ENCODE results near the gene HGD. TPM values are rescaled to one million over a fixed set of nuclear protein-coding genes. Genes with fewer than 3 reads are reported as not detected.

The HGD gene
- polyA plus RNA-seq, 1 of the 3 experiments (the other 2 are of a cell fraction) = not detected

DNA sequence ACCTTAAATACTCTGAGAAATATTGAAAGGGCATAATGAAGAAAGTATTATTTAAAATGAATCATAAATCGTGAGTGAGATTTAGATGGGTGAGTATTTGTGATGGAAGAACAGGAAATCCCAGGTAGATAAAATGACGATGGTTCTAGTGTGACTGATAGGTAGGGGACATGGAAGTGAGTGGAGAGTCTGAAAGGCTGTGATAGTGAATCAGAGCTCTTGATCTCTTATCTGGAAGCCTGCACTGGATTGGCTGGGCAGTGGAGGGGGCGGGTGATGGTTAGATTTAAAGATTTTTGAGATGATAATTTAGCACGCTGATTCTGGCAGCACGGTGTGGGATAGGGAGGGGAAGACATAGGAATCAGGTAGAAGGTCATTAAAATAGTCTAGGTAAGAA is 20.1 kb downstream of the HGD start (continued):
- no peak for TF ChIP-seq TEAD4 (IDR thresholded peaks at IDR 0.05; ENCODE audit: borderline replicate concordance, insufficient read depth)
- no peak for TF ChIP-seq NFIC (IDR thresholded peaks at IDR 0.05; ENCODE audit: borderline replicate concordance)
- TF ChIP-seq RFX5 (IDR thresholded peaks at IDR 0.05; ENCODE audit: low read length) = no peak
- TF ChIP-seq GATA2 (CRISPR knock-in tag; IDR thresholded peaks at IDR 0.05) = no peak
- TF ChIP-seq FOXJ3 (CRISPR knock-in tag; IDR thresholded peaks at IDR 0.05) = no peak
- TF ChIP-seq EP300 (IDR thresholded peaks at IDR 0.05; ENCODE audit: borderline replicate concordance in 1 of 2, low read depth in 1 of 2, low read length in 1 of 2) = no peak
- TF ChIP-seq FOXM1 (IDR thresholded peaks at IDR 0.05; ENCODE audit: low read depth) = no peak

DNA sequence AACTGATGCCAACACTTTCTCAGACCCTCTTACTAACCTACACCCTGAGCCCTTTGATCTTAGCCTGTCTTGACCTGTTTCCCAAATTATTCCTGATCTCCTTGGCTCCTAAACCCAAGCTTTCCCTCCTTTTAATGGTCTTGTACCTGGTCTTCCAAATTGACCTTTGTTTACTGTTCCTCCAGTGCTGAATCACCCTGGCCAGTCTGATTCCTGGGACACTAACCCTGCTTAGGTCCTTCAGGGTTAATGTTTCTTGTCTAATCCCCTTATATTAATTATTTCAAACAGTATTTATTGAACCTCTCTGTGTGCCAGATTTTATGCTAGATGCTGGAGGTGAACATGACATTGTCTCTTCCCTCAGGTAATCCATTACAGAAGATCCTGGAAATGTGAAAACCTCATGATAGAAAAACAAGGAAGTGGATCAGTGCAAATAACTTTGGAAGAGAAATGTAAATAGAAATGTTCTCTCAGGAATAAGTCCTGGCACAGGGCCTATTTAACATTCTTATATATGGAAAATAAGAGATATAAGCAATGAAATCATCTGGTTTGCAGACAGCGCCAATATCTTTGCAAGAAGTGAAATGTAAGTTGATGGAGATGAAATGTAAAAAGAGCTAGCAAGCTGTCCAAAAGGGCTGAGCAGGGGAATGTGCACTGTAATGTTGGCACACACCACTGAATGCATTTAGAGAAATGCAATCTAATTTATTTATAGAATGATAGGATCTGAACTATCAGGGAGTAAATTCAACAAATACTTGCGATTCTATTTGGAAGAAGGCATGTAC is 20.7 kb downstream of the HGD start:
- Histone ChIP-seq H3K9me3 (no peaks in the 10 kb centered on the region), H3F3A (replicated peaks; ENCODE audit: insufficient read depth) (no peaks in the 10 kb centered on the region), H3K4me3 (ENCODE audit: low read depth in 2 of 2, low read length in 1 of 2) (no peak overlapping the region), H3K27me3 (ENCODE audit: insufficient read depth) (no peaks in the 10 kb centered on the region), H3K27ac (ENCODE audit: low read depth in 2 of 2, low read length in 1 of 2) (no peak overlapping the region), H3K4me2 (no peak overlapping the region), H3K79me2 (ENCODE audit: insufficient read depth) (no peaks in the 10 kb centered on the region), H3K36me3 (replicated peaks in 1 of 2; ENCODE audit: control insufficient read depth in 1 of 2, insufficient read depth in 2 of 2, low read length in 1 of 2) (no peaks in the 10 kb centered on the region), H3K4me1 (ENCODE audit: control insufficient read depth in 1 of 2, insufficient read depth in 2 of 2, low read depth in 1 of 2, low read length in 1 of 2) (peaks cover 0 to 5% of the 10 kb centered on the region in 2 experiments; a peak in 2 of 4 replicates), H3K9me2 (no peaks in the 10 kb centered on the region), H3K9ac (no peak overlapping the region), H2AFZ (ENCODE audit: low read depth) (no peak overlapping the region), H4K20me1 (ENCODE audit: insufficient read depth) (no peaks in the 10 kb centered on the region)
- DNase-seq = peak; percentile 6
- TF ChIP-seq RCOR1 (IDR thresholded peaks at IDR 0.05; ENCODE audit: low read length) (peak; percentile 91), JUND (IDR thresholded peaks at IDR 0.05) (no peak)
- 6% methylated on average over 2 of the region's 2 CpGs for WGBS (ENCODE audit: low lambda C conversion rate)
- ChIA-PET CTCF (no interaction called here), POLR2A (no interaction called here)

DNA sequence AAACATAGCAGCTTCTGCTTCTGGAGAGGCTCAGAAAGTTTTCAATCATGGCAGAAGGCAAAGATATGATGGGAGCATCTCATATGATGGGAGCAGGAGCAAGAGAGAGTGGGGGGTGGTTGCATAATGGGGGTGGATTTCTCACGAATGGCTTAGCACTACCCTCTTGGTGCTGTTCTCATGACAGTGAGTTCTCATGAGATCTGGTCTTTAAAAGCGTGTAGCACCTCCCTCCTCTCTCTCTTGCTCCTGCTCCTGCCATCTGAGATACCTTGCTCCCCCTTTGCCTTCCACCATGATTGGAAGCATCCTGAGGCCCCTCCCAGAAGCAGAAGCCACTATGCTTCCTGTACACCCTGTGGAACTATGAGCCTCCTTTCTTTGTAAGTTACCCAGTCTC is 22.2 kb downstream of the HGD start:
- Histone ChIP-seq H3K79me2 (ENCODE audit: insufficient read depth) (no peaks in the 10 kb centered on the region), H3K4me1 (ENCODE audit: control insufficient read depth in 1 of 2, insufficient read depth in 2 of 2, low read depth in 1 of 2, low read length in 1 of 2) (peaks cover 0 to 5% of the 10 kb centered on the region in 2 experiments; a peak in 2 of 4 replicates), H3K36me3 (replicated peaks in 1 of 2; ENCODE audit: control insufficient read depth in 1 of 2, insufficient read depth in 2 of 2, low read length in 1 of 2) (no peaks in the 10 kb centered on the region), H3F3A (replicated peaks; ENCODE audit: insufficient read depth) (no peaks in the 10 kb centered on the region), H3K9ac (no peak overlapping the region), H4K20me1 (ENCODE audit: insufficient read depth) (no peaks in the 10 kb centered on the region), H3K9me2 (no peaks in the 10 kb centered on the region), H3K27ac (ENCODE audit: low read depth in 2 of 2, low read length in 1 of 2) (no peak overlapping the region), H3K4me2 (no peak overlapping the region), H3K4me3 (ENCODE audit: low read depth in 2 of 2, low read length in 1 of 2) (no peak overlapping the region), H3K27me3 (ENCODE audit: insufficient read depth) (no peaks in the 10 kb centered on the region), H2AFZ (ENCODE audit: low read depth) (no peak overlapping the region), H3K9me3 (no peaks in the 10 kb centered on the region)
- TF ChIP-seq, protein P1, sequence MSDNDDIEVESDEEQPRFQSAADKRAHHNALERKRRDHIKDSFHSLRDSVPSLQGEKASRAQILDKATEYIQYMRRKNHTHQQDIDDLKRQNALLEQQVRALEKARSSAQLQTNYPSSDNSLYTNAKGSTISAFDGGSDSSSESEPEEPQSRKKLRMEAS (IDR thresholded peaks at IDR 0.05; ENCODE audit: low read depth) = no peak
- TF ChIP-seq, protein P2, sequence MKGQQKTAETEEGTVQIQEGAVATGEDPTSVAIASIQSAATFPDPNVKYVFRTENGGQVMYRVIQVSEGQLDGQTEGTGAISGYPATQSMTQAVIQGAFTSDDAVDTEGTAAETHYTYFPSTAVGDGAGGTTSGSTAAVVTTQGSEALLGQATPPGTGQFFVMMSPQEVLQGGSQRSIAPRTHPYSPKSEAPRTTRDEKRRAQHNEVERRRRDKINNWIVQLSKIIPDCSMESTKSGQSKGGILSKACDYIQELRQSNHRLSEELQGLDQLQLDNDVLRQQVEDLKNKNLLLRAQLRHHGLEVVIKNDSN (IDR thresholded peaks at IDR 0.05; ENCODE audit: borderline replicate concordance, low read depth) = no peak
- no peak for TF ChIP-seq FOSL2 (IDR thresholded peaks at IDR 0.05; ENCODE audit: borderline replicate concordance, low read depth)
- no peak for TF ChIP-seq GABPA (IDR thresholded peaks at IDR 0.05; ENCODE audit: low read depth)
- TF ChIP-seq, protein P3, sequence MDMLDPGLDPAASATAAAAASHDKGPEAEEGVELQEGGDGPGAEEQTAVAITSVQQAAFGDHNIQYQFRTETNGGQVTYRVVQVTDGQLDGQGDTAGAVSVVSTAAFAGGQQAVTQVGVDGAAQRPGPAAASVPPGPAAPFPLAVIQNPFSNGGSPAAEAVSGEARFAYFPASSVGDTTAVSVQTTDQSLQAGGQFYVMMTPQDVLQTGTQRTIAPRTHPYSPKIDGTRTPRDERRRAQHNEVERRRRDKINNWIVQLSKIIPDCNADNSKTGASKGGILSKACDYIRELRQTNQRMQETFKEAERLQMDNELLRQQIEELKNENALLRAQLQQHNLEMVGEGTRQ (IDR thresholded peaks at IDR 0.05; ENCODE audit: borderline replicate concordance, low read depth, low read length) = no peak
- TF ChIP-seq FOXM1 (IDR thresholded peaks at IDR 0.05; ENCODE audit: low read depth) = no peak
- TF ChIP-seq FOXJ3 (CRISPR knock-in tag; IDR thresholded peaks at IDR 0.05) = no peak
- ChIA-PET CTCF (no interaction called here), POLR2A (no interaction called here)
- no peak for DNase-seq
- WGBS (ENCODE audit: low lambda C conversion rate) = 53% methylated on average over 2 of the region's 2 CpGs

All from SK-N-SH (cell line).